Activated naive CD4-positive, alpha-beta T cell treated with anti-CD3 and anti-CD28 coated beads, Interleukin-2, amount 50 U/mL, for 24 hours (primary cell): Measurements from ENCODE around the gene GALNT2.

Experiments used
- H3K27ac Mint-ChIP-seq: one replicate; pipeline ENCODE4 v1.8.0; 2021; ENCODE audit warnings: mild to moderate bottlenecking, mixed read lengths
- H3K27me3 Mint-ChIP-seq: one replicate; pipeline ENCODE4 v1.8.0; 2021; ENCODE audit warnings: mixed read lengths
- H3K36me3 Mint-ChIP-seq: one replicate; pipeline ENCODE4 v1.8.0; 2021; ENCODE audit warnings: mixed read lengths
- H3K4me1 Mint-ChIP-seq: one replicate; pipeline ENCODE4 v1.8.0; 2021; ENCODE audit warnings: mixed read lengths
- H3K4me3 Mint-ChIP-seq: one replicate; pipeline ENCODE4 v1.8.0; 2021; ENCODE audit warnings: mild to moderate bottlenecking, mixed read lengths
- H3K9me3 Mint-ChIP-seq: one replicate; pipeline ENCODE4 v1.8.0; 2021; ENCODE audit warnings: mixed read lengths

The GALNT2 gene

DNA sequence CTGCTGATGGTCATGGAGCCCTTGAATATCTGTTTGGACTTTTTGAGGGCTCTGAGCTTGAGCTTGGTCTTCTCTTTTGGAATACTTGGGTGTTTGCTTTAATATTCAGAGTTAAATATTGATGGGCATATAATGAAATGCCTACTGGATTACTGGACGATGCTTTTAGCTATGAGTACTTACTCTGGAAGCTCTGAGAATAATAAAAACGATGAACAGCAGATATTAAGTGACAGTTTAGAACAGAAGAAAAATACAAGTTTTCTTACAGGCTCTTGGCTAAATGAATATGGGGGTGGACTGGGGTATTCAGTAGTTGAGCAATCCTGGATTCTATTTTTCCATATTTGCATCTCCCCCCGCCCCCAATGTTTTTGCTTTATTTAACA lies 20.7 kb downstream of the GALNT2 start:
- Mint-ChIP-seq H3K36me3 (peaks cover 10% of the 10 kb centered on the region), H3K27me3 (no peaks in the 10 kb centered on the region), H3K4me3 (no peak overlapping the region), H3K9me3 (peaks cover 2% of the 10 kb centered on the region), H3K4me1 (peaks cover 82% of the 10 kb centered on the region), H3K27ac (peak overlapping the region; percentile 21)

DNA sequence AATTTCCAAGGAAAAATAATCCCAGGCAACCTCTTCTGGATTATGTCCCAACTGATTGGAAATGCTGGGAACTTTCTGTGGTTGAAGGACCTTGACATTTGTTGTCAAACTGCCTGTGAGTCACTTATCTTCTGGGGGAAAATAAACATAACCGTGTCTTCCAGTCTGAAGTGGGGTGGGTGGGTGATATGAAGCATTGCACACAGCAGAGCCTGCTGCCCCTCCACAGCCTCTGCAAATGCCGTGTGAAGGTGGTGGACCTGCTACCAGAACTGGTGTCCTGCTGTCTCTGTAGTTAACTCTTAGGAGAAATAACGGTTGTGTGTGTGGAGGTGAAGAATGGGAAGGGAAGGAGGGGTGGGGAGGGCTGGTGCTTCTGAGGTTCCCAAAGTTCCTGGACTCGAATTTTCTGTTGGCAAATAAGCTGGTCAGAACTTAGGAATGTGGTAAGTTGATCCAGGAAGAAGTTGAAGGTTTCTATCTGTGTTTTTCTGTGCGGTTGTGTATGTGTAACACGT lies 23.2 kb downstream of the GALNT2 start:
- no peak overlapping the region for H3K27ac Mint-ChIP-seq
- no peak overlapping the region for H3K4me3 Mint-ChIP-seq
- H3K9me3 Mint-ChIP-seq, result no peaks in the 10 kb centered on the region
- peaks cover 66% of the 10 kb centered on the region for H3K4me1 Mint-ChIP-seq
- H3K36me3 Mint-ChIP-seq, result peaks cover 15% of the 10 kb centered on the region
- no peaks in the 10 kb centered on the region for H3K27me3 Mint-ChIP-seq

GRCh38 chr1:230091473-230092231 lies 24.6 kb downstream of the GALNT2 start:
- no peak overlapping the region for H3K27ac Mint-ChIP-seq
- H3K4me3 Mint-ChIP-seq, result no peak overlapping the region
- H3K27me3 Mint-ChIP-seq, result no peaks in the 10 kb centered on the region
- peaks cover 59% of the 10 kb centered on the region for H3K4me1 Mint-ChIP-seq
- peaks cover 18% of the 10 kb centered on the region for H3K36me3 Mint-ChIP-seq
- H3K9me3 Mint-ChIP-seq, result no peaks in the 10 kb centered on the region

GRCh38 chr1:230094746-230095145 lies 27.7 kb downstream of the GALNT2 start:
- Mint-ChIP-seq H3K36me3 (peaks cover 23% of the 10 kb centered on the region), H3K9me3 (no peaks in the 10 kb centered on the region), H3K4me1 (peaks cover 41% of the 10 kb centered on the region), H3K4me3 (no peak overlapping the region), H3K27me3 (no peaks in the 10 kb centered on the region), H3K27ac (no peak overlapping the region)

DNA sequence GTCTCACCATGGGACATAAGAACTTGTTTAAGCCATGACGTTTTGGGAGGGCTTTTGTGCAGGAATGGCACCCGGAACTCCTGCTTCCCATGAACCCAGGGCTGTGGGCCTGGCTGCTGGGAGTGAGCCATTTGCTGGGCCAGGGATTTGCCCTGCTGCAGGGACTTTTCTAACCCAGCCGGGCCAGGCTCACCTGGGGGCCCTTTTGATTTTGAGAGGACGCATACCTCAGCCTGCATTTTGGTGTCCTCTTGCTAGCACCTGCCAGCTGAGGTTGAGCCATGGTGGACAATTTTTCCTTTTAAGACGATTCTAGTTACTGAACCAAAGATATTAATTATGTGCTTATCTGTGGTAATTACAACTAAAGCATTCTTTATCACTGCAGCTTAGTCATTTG lies 28.9 kb downstream of the GALNT2 start:
- Mint-ChIP-seq H3K4me3 (no peak overlapping the region), H3K27me3 (no peaks in the 10 kb centered on the region), H3K4me1 (peaks cover 31% of the 10 kb centered on the region), H3K27ac (no peak overlapping the region), H3K9me3 (no peaks in the 10 kb centered on the region), H3K36me3 (peaks cover 15% of the 10 kb centered on the region)

DNA sequence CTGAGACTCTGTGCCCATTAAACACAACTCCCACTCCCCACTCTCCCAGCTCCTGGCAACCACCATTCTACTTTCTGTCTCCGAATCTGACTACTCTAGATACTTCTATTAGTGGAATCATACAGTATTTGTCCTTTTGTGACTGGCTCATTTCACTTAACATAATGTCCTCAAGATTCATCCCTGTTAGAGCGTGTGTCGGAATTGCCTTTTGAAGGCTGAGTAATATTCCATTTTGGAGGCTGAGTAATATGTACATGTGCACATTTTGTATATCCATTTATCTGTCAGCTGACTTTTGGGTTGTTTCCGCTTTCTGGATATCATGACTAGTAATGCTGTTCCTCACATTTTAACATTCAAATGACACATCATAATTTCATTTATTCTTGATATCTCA lies 30.3 kb downstream of the GALNT2 start:
- peaks cover 15% of the 10 kb centered on the region for H3K36me3 Mint-ChIP-seq
- H3K4me1 Mint-ChIP-seq, result peaks cover 37% of the 10 kb centered on the region
- no peak overlapping the region for H3K4me3 Mint-ChIP-seq
- no peaks in the 10 kb centered on the region for H3K9me3 Mint-ChIP-seq
- no peaks in the 10 kb centered on the region for H3K27me3 Mint-ChIP-seq
- no peak overlapping the region for H3K27ac Mint-ChIP-seq

DNA sequence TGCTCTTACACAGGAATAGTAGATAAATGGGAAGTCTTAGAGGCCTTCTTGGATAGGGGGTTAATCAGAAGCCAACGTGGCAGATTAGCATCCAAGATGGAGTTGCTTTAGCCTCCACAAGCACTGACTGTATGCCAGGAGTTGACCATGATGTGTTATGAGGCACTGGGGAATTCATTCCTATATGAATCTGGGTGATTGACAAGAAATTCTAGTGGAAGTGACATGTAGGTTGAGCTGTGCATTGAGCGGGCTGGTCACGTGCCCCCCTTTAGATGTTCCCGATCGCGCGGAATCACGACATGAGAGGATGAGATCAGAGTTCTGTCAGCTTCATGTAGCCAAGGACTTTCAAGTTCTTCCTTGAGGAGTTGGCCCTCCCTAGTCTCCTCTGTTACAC lies 31.7 kb downstream of the GALNT2 start:
- Mint-ChIP-seq H3K27me3 (no peaks in the 10 kb centered on the region), H3K4me1 (peaks cover 41% of the 10 kb centered on the region), H3K36me3 (peaks cover 12% of the 10 kb centered on the region), H3K9me3 (no peaks in the 10 kb centered on the region), H3K27ac (no peak overlapping the region), H3K4me3 (no peak overlapping the region)

DNA sequence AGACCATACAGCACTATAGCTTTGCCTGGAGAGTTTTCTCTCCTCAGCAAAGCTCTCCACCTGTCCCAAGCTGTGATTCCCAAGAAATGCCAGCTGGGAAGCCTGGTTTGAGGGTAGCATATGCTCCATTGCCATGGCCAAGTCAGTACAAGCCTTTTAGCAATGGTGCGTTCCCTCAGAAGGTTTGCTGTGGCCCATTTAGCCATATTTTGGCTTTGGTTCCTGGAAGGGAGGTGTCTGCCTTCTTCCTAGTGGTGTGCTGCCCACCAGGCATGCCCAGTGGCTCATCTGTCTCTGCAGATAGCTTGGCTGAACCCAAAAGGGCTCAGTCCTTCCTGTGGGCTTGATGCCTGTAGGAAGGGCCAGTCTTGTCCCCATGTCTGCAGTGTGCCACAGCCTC lies 32.4 kb downstream of the GALNT2 start:
- H3K9me3 Mint-ChIP-seq, result no peaks in the 10 kb centered on the region
- peaks cover 48% of the 10 kb centered on the region for H3K4me1 Mint-ChIP-seq

DNA sequence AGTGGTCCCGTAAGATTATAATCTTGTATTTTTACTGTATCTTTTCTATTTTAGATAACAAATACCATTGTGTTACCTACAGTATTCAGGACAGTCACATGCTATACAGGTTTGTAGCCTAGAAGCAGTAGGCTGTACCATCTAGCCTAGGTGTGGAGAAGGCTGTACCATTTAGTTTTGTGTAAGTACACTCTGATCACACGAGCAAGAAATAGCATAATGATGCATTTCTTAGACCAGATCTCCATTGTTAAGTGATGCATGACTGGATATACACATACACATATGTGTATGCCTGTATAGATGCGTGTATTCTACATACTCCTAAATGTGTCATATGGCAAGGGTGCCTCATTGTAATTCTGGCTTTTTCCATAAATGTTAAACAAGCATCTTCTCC lies 33.9 kb downstream of the GALNT2 start:
- H3K27me3 Mint-ChIP-seq, result no peaks in the 10 kb centered on the region
- no peak overlapping the region for H3K27ac Mint-ChIP-seq
- peaks cover 63% of the 10 kb centered on the region for H3K4me1 Mint-ChIP-seq
- no peaks in the 10 kb centered on the region for H3K9me3 Mint-ChIP-seq
- peaks cover 10% of the 10 kb centered on the region for H3K36me3 Mint-ChIP-seq
- H3K4me3 Mint-ChIP-seq, result no peak overlapping the region

More for the DNA sequence above, 32.4 kb downstream of the GALNT2 start:
- peaks cover 12% of the 10 kb centered on the region for H3K36me3 Mint-ChIP-seq
- no peak overlapping the region for H3K27ac Mint-ChIP-seq
- no peak overlapping the region for H3K4me3 Mint-ChIP-seq
- no peaks in the 10 kb centered on the region for H3K27me3 Mint-ChIP-seq

DNA sequence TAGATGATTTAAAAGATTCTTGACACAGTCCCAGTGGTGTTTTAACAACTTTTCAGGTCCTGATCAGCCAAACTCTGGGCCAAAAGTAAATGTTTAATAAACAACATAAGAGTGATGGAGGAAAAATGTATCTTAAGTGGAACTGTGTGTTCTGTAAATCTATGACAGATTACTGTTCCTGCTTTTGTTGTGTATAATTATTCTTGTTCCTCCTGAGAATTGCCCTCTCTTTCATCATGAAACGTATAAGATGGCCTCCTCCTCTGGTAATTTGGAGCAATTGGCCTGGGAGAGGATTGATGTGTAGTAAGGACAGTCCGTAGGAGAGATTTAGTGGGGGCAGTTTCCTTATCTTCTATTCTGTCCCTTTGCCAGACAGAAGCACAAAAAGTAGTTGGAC lies 34.5 kb downstream of the GALNT2 start:
- Mint-ChIP-seq H3K27me3 (no peaks in the 10 kb centered on the region), H3K36me3 (peaks cover 8% of the 10 kb centered on the region)

DNA sequence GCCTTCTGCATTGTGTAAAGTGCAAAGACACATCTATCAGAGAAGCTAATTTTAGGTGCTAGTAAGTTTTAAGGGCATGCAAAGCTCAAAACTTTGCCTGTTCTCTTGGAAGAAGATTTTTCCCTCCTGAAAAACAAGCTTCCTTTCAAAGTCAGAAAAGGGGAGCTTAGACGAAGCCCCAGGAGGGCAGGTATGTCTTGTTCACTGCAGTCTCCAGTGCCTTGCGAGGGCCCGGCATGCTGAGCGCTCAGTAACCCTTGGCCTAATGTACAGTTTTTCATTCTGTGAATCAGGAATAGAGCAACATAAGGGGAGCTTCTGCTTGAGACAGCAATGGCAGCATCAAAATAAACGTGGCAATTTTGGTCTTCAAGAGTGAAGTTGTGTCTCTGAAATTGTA lies 35.0 kb downstream of the GALNT2 start:
- peaks cover 4% of the 10 kb centered on the region for H3K36me3 Mint-ChIP-seq
- H3K4me3 Mint-ChIP-seq, result no peak overlapping the region
- peak overlapping the region; percentile 60 for H3K27ac Mint-ChIP-seq
- H3K4me1 Mint-ChIP-seq, result peaks cover 69% of the 10 kb centered on the region
- no peaks in the 10 kb centered on the region for H3K27me3 Mint-ChIP-seq
- no peaks in the 10 kb centered on the region for H3K9me3 Mint-ChIP-seq

More for the DNA sequence above, 34.5 kb downstream of the GALNT2 start:
- H3K27ac Mint-ChIP-seq, result no peak overlapping the region
- H3K9me3 Mint-ChIP-seq, result no peaks in the 10 kb centered on the region
- peaks cover 65% of the 10 kb centered on the region for H3K4me1 Mint-ChIP-seq
- H3K4me3 Mint-ChIP-seq, result no peak overlapping the region

DNA sequence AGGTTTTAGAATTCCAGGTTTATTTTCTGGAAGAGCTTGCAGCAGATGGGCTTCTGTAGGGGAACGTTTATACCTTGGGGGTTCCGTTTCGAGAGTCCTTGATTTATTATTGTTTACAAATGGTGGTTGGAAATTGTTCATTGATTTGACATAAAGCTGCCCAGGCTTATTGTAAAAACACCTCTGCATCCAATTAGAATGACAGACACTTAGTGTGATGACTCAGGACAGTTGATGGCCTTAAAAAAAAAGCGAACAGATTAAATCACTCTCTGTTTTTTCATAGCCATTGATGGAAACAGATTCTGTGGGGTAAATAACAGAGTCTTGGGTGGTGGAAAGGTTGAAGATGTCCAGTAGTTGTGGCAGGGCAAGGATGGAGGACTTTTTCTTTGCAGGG lies 35.4 kb downstream of the GALNT2 start:
- Mint-ChIP-seq H3K27me3 (no peaks in the 10 kb centered on the region), H3K9me3 (no peaks in the 10 kb centered on the region), H3K36me3 (peaks cover 2% of the 10 kb centered on the region), H3K4me3 (peak overlapping the region; percentile 19), H3K27ac (peak overlapping the region; percentile 60), H3K4me1 (peaks cover 73% of the 10 kb centered on the region)

DNA sequence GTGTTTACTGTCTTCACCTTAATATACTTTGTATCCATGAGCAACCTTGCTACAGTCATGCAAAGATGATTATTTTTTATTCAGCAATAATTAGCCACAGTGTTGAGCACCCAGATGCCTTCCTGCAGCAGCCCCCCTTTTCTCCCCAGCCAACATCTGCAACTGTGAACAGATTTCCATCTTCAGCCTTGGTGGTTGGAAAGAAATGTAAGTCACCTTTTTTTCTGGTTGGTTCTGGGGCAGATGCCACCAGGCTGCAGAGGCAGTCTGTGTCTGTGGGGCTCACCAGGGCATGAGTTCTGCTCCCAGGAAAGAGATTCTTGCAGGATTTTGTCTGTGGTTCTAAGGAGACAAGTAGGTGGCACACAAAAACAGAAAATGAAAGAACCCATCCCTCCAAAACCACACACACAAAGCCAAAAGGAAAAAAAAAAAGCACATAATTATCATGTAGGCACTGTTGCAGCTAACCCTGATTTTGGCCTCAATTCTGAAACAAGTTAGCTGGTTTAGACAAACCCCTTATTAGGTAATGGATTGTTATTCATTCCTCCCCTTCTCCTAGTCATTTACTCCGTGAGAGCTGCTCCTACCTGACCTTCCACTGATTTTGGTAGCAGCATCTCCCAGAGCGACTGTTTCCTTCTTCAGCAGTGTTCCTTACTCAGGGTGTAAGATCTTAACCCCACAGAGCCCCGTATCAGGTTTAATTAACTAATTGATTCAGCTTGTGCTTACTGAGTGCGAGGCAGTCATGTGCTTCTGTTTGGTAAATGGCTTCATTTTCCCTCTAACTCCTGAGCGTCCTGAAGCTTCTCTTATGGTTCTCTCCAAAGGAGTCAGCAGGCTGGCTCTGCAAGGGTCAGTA lies 36.5 kb downstream of the GALNT2 start:
- Mint-ChIP-seq H3K9me3 (no peaks in the 10 kb centered on the region), H3K36me3 (no peaks in the 10 kb centered on the region), H3K27ac (peak overlapping the region; percentile 93), H3K27me3 (no peaks in the 10 kb centered on the region), H3K4me3 (peak overlapping the region; percentile 77), H3K4me1 (peaks cover 79% of the 10 kb centered on the region)

- Mint-ChIP-seq H3K36me3 (no peaks in the 10 kb centered on the region), H3K27me3 (no peaks in the 10 kb centered on the region), H3K4me1 (peaks cover 84% of the 10 kb centered on the region), H3K4me3 (peak overlapping the region; percentile 77), H3K9me3 (no peaks in the 10 kb centered on the region), H3K27ac (peak overlapping the region; percentile 93)
Observed at GRCh38 chr1:230104395-230105244, 37.6 kb downstream of the GALNT2 start.

DNA sequence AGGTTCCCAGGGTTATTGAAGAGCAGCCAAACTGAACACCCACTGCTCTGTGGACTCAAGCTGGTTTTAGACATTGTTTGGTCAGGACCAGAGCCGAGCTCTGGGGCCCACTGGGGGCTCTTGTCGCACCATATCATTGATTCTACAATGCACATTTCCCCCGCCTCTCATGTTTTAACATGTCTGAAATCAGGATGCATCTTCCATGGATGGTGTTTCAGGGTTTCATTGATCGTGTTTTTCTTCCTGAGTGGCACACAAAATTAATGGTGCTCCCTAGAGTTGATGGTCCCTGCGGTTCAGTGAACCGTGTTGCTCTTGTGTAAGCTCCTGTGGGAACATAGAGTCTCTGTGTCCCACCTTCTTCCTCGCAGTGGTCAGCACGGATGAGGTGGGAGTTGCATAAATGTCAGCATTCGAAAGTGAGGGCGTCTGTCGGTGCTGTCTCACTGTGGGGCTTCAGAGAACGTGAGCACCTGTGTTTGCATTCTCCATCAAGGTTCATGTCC lies 38.3 kb downstream of the GALNT2 start:
- Mint-ChIP-seq H3K27me3 (no peaks in the 10 kb centered on the region), H3K4me1 (peaks cover 90% of the 10 kb centered on the region), H3K4me3 (peak overlapping the region; percentile 77), H3K36me3 (no peaks in the 10 kb centered on the region), H3K9me3 (no peaks in the 10 kb centered on the region), H3K27ac (peak overlapping the region; percentile 93)
